Measurements from ENCODE around the gene RERG. TPM values are rescaled to one million over a fixed set of nuclear protein-coding genes. Genes with fewer than 3 reads are reported as not detected.

RERG gene
- total RNA-seq, 1 donor from 2014 or later, result 19.6 TPM

DNA sequence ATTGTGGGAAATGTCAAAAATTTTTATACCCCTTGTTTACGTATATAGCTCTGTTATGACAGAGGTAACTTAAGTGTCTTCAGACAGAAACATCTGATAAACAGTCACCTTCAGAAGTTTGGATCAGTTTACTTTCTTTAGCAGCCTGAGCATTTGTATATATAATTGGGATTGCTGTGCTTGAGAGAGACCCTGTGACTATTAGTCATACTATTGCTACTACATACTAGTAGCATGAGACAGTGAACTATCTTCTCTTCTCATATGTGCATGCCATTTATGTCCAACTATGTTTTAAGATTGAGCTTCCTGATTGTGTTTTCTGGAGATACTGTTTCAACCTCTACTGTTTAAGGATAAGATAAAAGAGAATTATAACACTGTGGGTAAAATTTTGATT lies 146.9 kb downstream of the RERG start:
- Histone ChIP-seq H3K27me3 (no peaks in the 10 kb centered on the region), H3K4me3 (no peak overlapping the region), H3K9me3 (no peaks in the 10 kb centered on the region), H3K4me1 (no peaks in the 10 kb centered on the region), H3K27ac (no peak overlapping the region), H3K36me3 (no peaks in the 10 kb centered on the region)
- intact Hi-C loops (cut with DNase I), result no loop called here
- DNase-seq, result no peak
- TF ChIP-seq, protein P1, sequence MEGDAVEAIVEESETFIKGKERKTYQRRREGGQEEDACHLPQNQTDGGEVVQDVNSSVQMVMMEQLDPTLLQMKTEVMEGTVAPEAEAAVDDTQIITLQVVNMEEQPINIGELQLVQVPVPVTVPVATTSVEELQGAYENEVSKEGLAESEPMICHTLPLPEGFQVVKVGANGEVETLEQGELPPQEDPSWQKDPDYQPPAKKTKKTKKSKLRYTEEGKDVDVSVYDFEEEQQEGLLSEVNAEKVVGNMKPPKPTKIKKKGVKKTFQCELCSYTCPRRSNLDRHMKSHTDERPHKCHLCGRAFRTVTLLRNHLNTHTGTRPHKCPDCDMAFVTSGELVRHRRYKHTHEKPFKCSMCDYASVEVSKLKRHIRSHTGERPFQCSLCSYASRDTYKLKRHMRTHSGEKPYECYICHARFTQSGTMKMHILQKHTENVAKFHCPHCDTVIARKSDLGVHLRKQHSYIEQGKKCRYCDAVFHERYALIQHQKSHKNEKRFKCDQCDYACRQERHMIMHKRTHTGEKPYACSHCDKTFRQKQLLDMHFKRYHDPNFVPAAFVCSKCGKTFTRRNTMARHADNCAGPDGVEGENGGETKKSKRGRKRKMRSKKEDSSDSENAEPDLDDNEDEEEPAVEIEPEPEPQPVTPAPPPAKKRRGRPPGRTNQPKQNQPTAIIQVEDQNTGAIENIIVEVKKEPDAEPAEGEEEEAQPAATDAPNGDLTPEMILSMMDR (IDR thresholded peaks at IDR 0.05), result no peak
- ATAC-seq, result no peak

DNA sequence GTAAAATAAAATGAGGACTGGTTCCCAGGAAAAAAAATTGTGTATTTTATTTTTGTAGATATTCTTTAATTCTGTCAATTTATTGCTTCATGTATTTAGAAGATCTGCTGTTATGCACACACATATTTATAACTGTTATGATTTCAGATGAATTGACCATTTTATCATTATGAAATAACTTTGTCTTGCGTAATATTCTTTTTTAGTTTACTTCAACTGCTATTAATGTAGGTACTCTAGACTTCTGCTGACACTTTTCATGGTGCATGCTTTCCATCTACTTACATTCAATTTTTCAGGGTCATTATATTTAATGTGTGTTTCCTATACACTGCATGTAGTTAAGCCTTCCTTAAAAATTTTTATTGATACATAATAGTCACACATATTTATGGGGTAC lies 162.1 kb downstream of the RERG start:
- TF ChIP-seq, protein P1 (IDR thresholded peaks at IDR 0.05), result no peak
- H3K27ac ChIP-seq, result no peak overlapping the region
- DNase-seq (no peak), ATAC-seq (no peak)
- H3K36me3 ChIP-seq, result no peaks in the 10 kb centered on the region
- H3K4me1 ChIP-seq, result no peaks in the 10 kb centered on the region
- H3K9me3 ChIP-seq, result no peaks in the 10 kb centered on the region
- no peak overlapping the region for H3K4me3 ChIP-seq
- intact Hi-C loops (cut with DNase I), result no loop called here
- H3K27me3 ChIP-seq, result no peaks in the 10 kb centered on the region

Other genes starting within 250 kb of the RERG start
- gene PDE6H, start 248.4 kb downstream of the RERG start, total RNA-seq, result not detected
- gene PTPRO, start 101.1 kb upstream of the RERG start, total RNA-seq, result 10.6 TPM

Measured in upper lobe of right lung (tissue), 1 donor.